Lower leg skin (tissue), 4 donors: ENCODE results near the gene AOPEP. TPM values are rescaled to one million over a fixed set of nuclear protein-coding genes. Genes with fewer than 3 reads are reported as not detected.

Source experiments
- DNase-seq, 2 donors: peaks; one replicate each; pipeline ENCODE4 v3.0.0-alpha.2; 2019; ENCODE audit warnings: low spot score in 2 of 2
- H3K4me3 ChIP-seq: fragments of 200-600 bp; sonication (generic); 2 replicates; pipeline ENCODE4 v1.5.1; 2017; ENCODE audit warnings: mild to moderate bottlenecking, low read depth; ENCODE audit not compliant: poor library complexity, severe bottlenecking
- CTCF ChIP-seq, 3 donors: fragments of 450-650 bp; IDR thresholded peaks; one replicate each; pipeline ENCODE4 v1.5.1; 2016; ENCODE audit warnings: antibody characterized with exemption in 3 of 3, mild to moderate bottlenecking in 3 of 3, moderate library complexity in 2 of 3
- POLR2A ChIP-seq, 2 donors: fragments of 450-650 bp; IDR thresholded peaks; one replicate each; pipeline ENCODE4 v1.6.1; 2016 to 2017; ENCODE audit warnings: antibody characterized with exemption in 2 of 2, mild to moderate bottlenecking in 1 of 2, moderate library complexity in 1 of 2
- WGBS, 2 donors: methylation state at CpG; one replicate each; pipeline ENCODE4 v1.1.5; 2018; 5-methylcytosine and 5-hydroxymethylcytosine counted together
- intact Hi-C: fragments of 100-400 bp; cut with DNase I; formaldehyde crosslinking; loops from one replicate; pipeline ENCODE4 v1.15.0; 2023; ENCODE audit warnings: low total_unique reads
- total RNA-seq, 4 donors: library from RNA; depleted of rRNA; stranded (reverse); fragments of >200 nt; gene quantifications; one replicate each; pipeline ENCODE4 v1.1.0, GENCODE V29; 2016

Gene AOPEP
- total RNA-seq, 4 donors from 2014 or later = 66.3 to 136 (median 118) TPM

- no peak for TF ChIP-seq CTCF (IDR thresholded peaks at IDR 0.05)
- no peak for TF ChIP-seq POLR2A (IDR thresholded peaks at IDR 0.05)
- intact Hi-C loops = no loop called here
- 90 to 97% methylated on average over 3 of the region's 3 CpGs for WGBS, 2 donors
- H3K4me3 ChIP-seq = no peak overlapping the region
- no peak for DNase-seq
These were observed 42.3 kb downstream of the AOPEP start for GRCh38 chr9:94768766-94769165.

GRCh38 chr9:94770334-94770733, 43.8 kb downstream of the AOPEP start:
- 80 to 84% methylated on average over 6 of the region's 6 CpGs for WGBS, 2 donors
- H3K4me3 ChIP-seq = no peak overlapping the region
- DNase-seq = no peak
- intact Hi-C loops = no loop called here
- TF ChIP-seq POLR2A (IDR thresholded peaks at IDR 0.05) (no peak), CTCF (IDR thresholded peaks at IDR 0.05) (no peak)

GRCh38 chr9:94771096-94771495, 44.6 kb downstream of the AOPEP start:
- no peak for DNase-seq
- no peak overlapping the region for H3K4me3 ChIP-seq
- TF ChIP-seq CTCF (IDR thresholded peaks at IDR 0.05) (no peak), POLR2A (IDR thresholded peaks at IDR 0.05) (no peak)
- WGBS, 2 donors = 97 to 100% methylated on average over 3 of the region's 3 CpGs
- intact Hi-C loops = no loop called here

GRCh38 chr9:94772144-94772543, 45.6 kb downstream of the AOPEP start:
- 36 to 59% methylated on average over 3 of the region's 3 CpGs for WGBS, 2 donors
- intact Hi-C loops = no loop called here
- TF ChIP-seq CTCF (IDR thresholded peaks at IDR 0.05) (no peak), POLR2A (IDR thresholded peaks at IDR 0.05) (no peak)
- no peak for DNase-seq
- H3K4me3 ChIP-seq = no peak overlapping the region

GRCh38 chr9:94772639-94773303, 46.3 kb downstream of the AOPEP start:
- TF ChIP-seq CTCF (IDR thresholded peaks at IDR 0.05) = no peak
- TF ChIP-seq POLR2A (IDR thresholded peaks at IDR 0.05) = no peak
- intact Hi-C loops = no loop called here
- no peak for DNase-seq
- 41% methylated on average over 4 of the region's 4 CpGs for WGBS, 2 donors
- H3K4me3 ChIP-seq = no peak overlapping the region

GRCh38 chr9:94773655-94774054, 47.2 kb downstream of the AOPEP start:
- 93% methylated on average over 5 of the region's 5 CpGs for WGBS, 2 donors
- DNase-seq = no peak
- H3K4me3 ChIP-seq = no peak overlapping the region
- intact Hi-C loops = no loop called here
- TF ChIP-seq POLR2A (IDR thresholded peaks at IDR 0.05) (no peak), CTCF (IDR thresholded peaks at IDR 0.05) (no peak)
